Measurements from ENCODE around the gene CHAD. TPM values are rescaled to one million over a fixed set of nuclear protein-coding genes. Genes with fewer than 3 reads are reported as not detected.

Gene CHAD
- not detected in 5 replicates for total RNA-seq (2022; extraction: Qiagen RNA extraction)

DNA sequence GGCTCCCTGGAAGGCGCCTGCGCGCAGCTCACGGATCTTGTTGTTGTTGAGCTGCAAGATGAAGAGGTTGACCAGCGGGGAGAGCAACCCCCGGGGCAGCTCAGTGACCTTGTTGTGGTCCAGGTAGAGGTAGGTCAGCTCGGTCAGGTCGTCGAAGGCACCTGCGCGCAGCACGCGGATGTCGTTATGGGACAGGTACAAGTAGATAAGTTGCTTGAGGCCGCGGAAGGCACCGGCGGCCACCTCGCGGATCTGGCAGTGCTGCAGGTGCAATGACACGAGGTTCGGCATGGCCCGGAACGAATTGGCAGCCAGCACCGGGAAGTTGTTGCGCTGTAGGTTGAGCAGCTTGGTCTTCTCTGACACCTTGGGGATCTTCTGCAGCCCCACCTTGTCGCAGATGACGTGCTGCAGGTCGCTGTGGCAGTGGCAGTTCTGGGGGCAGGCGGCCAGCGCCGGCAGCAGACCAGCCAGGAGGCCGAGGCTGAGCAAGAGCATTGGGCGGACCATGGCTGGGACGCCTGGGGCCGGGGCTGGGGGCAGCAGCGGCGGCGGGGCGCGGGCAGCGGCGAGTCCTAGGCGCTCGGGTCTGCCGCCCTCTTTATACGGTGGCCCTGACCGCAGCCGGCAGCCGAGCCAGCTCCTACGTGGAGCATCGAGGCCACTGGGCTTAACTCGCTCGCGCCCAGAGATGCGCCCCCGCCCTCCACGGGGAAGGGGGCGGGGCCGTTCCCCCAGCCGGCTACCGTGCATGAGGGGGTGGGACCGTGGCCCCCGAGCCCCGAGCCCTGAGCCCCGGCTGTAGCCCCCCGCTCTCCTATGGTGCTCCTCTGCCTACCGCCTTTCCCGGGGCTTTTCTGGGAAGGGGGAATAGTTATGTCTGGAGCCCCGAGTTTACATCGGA, at the start of gene CHAD:
CHAD (minus strand) TSS at position 577 of the 904 bp plus-strand sequence; CDS start at position 510, 67 bp downstream.

GRCh38 chr17:50507871-50508572, 39.3 kb upstream of the CHAD start, which contains the start of gene MYCBPAP:
Gene MYCBPAP, plus strand, starts transcription at chr17:50508439. Its CDS starts 236 bp downstream, at chr17:50508675.

DNA sequence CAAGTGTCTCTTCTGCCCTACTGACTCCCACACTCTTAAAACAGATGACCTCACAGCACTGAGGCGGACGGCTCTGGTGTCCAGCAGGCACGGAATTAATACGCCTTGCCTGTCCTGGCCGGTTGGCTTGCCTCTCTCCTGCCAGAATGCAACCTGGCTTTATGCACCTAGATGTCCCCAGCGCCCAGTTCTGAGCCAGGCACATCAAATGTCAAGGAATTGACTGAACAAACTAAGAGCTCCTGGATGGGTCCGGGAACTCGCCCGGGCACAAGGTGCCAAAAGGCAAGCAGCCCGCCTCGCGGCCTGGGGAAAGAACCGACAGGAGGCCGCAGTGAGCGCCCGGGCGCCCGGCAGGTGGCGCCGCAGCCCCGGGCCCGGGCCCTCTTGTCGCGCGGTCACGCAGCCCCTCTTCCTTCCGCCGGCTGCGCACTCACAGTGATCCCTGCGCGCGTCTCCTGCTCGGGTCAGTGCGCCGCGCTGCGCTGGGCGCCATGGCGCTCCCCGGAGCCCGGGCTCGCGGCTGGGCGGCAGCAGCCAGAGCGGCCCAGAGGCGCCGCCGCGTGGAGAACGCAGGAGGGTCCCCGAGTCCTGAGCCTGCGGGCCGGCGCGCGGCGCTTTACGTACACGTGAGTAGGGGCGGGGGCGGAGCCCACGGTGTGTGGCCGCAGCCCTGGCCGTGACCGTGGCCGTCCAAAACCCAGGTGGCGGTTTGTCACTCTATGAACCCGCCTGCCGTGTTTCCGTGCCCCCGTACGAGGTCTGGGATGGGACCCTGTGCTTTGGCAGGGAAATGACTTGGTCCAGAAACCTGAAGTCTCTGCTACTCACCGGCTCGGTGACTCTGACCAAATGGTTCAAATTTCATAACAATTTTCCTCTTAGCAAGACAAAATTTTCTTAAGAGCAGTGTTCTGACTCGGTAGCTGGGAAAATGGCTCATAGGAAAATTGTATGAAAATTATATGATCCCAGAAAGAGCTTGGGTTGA, 10.0 kb upstream of the CHAD start, which contains the start of gene RSAD1:
RSAD1 (plus strand) TSS at position 470 of the 991 bp plus-strand sequence; CDS start at position 495, 25 bp downstream.

GRCh38 chr17:50425682-50426471, 42.8 kb downstream of the CHAD start, which contains the start of gene ACSF2:
Gene ACSF2, plus strand, starts transcription at chr17:50426218. Its CDS starts 44 bp downstream, at chr17:50426262.

Other genes starting within 250 kb of the CHAD start
- gene TMEM92, start 194.4 kb downstream of the CHAD start, total RNA-seq (2022; extraction: Qiagen RNA extraction) = 16.2 to 21.1 TPM (median 18.5 TPM) in 5 replicates
- 17.7 to 24.3 TPM (median 20.9 TPM) in 5 replicates for gene XYLT2, start 122.8 kb downstream of the CHAD start, total RNA-seq (2022; extraction: Qiagen RNA extraction)
- gene MRPL27, start 95.7 kb downstream of the CHAD start, total RNA-seq (2022; extraction: Qiagen RNA extraction) = 132 to 166 TPM (median 145 TPM) in 5 replicates
- 14.5 to 16.8 TPM (median 14.9 TPM) in 5 replicates for gene EME1, start 95.7 kb downstream of the CHAD start, total RNA-seq (2022; extraction: Qiagen RNA extraction)
- gene LRRC59, start 71.4 kb downstream of the CHAD start, total RNA-seq (2022; extraction: Qiagen RNA extraction) = 233 to 241 TPM (median 239 TPM) in 5 replicates
- gene ACSF2, start 42.7 kb downstream of the CHAD start, total RNA-seq (2022; extraction: Qiagen RNA extraction) = 9.1 to 14.9 TPM (median 12.5 TPM) in 5 replicates
- gene RSAD1, start 10.0 kb upstream of the CHAD start, total RNA-seq (2022; extraction: Qiagen RNA extraction) = 25.7 to 34.8 TPM (median 32.4 TPM) in 5 replicates
- gene MYCBPAP, start 39.6 kb upstream of the CHAD start, total RNA-seq (2022; extraction: Qiagen RNA extraction) = 0.32 to 1.2 TPM (median 0.84 TPM) in 5 replicates
- 0.13 to 0.29 TPM (median 0.19 TPM) in 5 replicates for gene EPN3, start 63.9 kb upstream of the CHAD start, total RNA-seq (2022; extraction: Qiagen RNA extraction)
- 65.4 to 88.3 TPM (median 83.2 TPM) in 5 replicates for gene SPATA20, start 78.3 kb upstream of the CHAD start, total RNA-seq (2022; extraction: Qiagen RNA extraction)
- 2.7 to 4.6 TPM (median 4.1 TPM) in 5 replicates for gene CACNA1G, start 91.8 kb upstream of the CHAD start, total RNA-seq (2022; extraction: Qiagen RNA extraction)
- gene ABCC3, start 166.0 kb upstream of the CHAD start, total RNA-seq (2022; extraction: Qiagen RNA extraction) = 115 to 150 TPM (median 131 TPM) in 5 replicates
- 47.0 to 48.9 TPM (median 48.5 TPM) in 5 replicates for gene ANKRD40, start 239.0 kb upstream of the CHAD start, total RNA-seq (2022; extraction: Qiagen RNA extraction)

Measured in A549 treated with Mapracorat at 1 μM for 4 hours (cell line).